ENCODE data around the gene COL5A3.

The COL5A3 gene

DNA sequence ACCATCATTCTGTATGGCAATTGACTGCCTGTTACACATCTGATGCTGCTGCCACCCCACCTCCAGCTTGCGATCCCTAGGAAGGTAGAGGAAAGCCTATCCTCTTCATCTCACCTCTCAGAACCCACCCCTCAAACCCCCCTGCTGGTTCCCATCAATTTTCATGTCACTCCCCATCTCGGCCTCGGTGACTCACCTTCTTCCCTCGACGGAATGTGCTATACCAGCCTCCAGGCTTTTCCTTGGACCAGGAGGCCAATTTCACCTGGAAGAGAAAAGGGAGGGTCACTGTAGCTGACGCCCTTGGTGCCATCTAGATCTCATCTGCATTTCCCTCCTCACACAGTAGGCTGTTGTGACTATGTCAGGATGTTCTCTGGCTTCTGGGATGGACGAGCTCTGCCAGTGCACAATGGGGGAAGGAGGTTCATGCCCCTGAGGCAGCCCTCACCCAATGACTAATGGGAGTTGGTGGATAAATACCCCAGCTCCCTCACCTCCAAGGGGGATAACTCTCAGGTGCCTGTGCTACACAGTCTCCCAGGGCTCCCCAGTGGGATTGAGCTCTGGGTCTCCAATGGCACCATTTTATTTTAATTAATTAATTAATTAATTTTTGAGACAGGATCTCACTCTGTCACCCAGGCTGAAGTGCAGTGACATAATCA, 47.5 kb downstream of the COL5A3 start:
- Histone ChIP-seq H3K27ac (ENCODE audit: poor library complexity, severe bottlenecking) (no peak overlapping the region), H3K36me3 (ENCODE audit: low read depth) (no peaks in the 10 kb centered on the region), H3K4me3 (ENCODE audit: severe bottlenecking) (no peak overlapping the region), H3K4me1 (ENCODE audit: insufficient read depth, poor library complexity, severe bottlenecking) (no peaks in the 10 kb centered on the region), H3K27me3 (ENCODE audit: insufficient read depth, poor library complexity, severe bottlenecking) (peaks cover 10% of the 10 kb centered on the region), H3K9me3 (ENCODE audit: severe bottlenecking) (no peaks in the 10 kb centered on the region)
- no peak for ATAC-seq (ENCODE audit: low read depth)
- DNase-seq (ENCODE audit: low spot score) = no peak
- TF ChIP-seq CTCF (IDR thresholded peaks at IDR 0.05; ENCODE audit: poor library complexity, severe bottlenecking) = no peak

GRCh38 chr19:9961103-9961502, 49.2 kb downstream of the COL5A3 start:
- Histone ChIP-seq H3K4me3 (ENCODE audit: severe bottlenecking) (no peak overlapping the region), H3K9me3 (ENCODE audit: severe bottlenecking) (no peaks in the 10 kb centered on the region), H3K27me3 (ENCODE audit: insufficient read depth, poor library complexity, severe bottlenecking) (peaks cover 4% of the 10 kb centered on the region), H3K36me3 (ENCODE audit: low read depth) (no peaks in the 10 kb centered on the region), H3K4me1 (ENCODE audit: insufficient read depth, poor library complexity, severe bottlenecking) (no peaks in the 10 kb centered on the region), H3K27ac (ENCODE audit: poor library complexity, severe bottlenecking) (no peak overlapping the region)
- ATAC-seq (ENCODE audit: low read depth) = no peak
- DNase-seq (ENCODE audit: low spot score) = no peak
- no peak for TF ChIP-seq CTCF (IDR thresholded peaks at IDR 0.05; ENCODE audit: poor library complexity, severe bottlenecking)

DNA sequence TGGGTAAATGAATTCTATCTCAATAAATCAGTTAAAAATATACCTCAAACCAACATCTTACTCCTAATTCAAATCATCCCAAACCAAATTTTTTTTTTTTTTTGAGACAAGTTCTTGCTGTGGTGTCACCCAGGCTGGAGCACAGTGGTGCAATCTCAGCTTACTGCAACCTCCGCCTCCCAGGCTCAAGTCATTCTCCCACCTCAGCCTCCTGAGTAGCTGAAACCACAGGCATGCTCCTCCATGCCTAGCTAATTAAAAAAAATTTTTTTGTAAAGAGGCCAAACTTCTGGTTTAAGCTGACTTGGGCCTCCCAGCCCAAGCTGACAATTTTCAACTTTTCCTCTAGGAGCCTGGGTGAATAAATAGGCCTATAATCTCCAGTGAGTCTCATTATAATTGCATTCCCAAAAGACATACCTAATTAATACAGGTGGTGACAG, 51.9 kb downstream of the COL5A3 start:
- Histone ChIP-seq H3K4me3 (ENCODE audit: severe bottlenecking) (no peak overlapping the region), H3K27ac (ENCODE audit: poor library complexity, severe bottlenecking) (no peak overlapping the region), H3K36me3 (ENCODE audit: low read depth) (no peaks in the 10 kb centered on the region), H3K27me3 (ENCODE audit: insufficient read depth, poor library complexity, severe bottlenecking) (no peaks in the 10 kb centered on the region), H3K9me3 (ENCODE audit: severe bottlenecking) (no peaks in the 10 kb centered on the region), H3K4me1 (ENCODE audit: insufficient read depth, poor library complexity, severe bottlenecking) (no peaks in the 10 kb centered on the region)
- TF ChIP-seq CTCF (IDR thresholded peaks at IDR 0.05; ENCODE audit: poor library complexity, severe bottlenecking) = no peak
- DNase-seq (ENCODE audit: low spot score) (no peak), ATAC-seq (ENCODE audit: low read depth) (no peak; the same call in 2 of the 3 replicates)

GRCh38 chr19:9956956-9957355, 53.3 kb downstream of the COL5A3 start:
- Histone ChIP-seq H3K4me3 (ENCODE audit: severe bottlenecking) (no peak overlapping the region), H3K9me3 (ENCODE audit: severe bottlenecking) (no peaks in the 10 kb centered on the region), H3K27me3 (ENCODE audit: insufficient read depth, poor library complexity, severe bottlenecking) (no peaks in the 10 kb centered on the region), H3K4me1 (ENCODE audit: insufficient read depth, poor library complexity, severe bottlenecking) (no peaks in the 10 kb centered on the region), H3K27ac (ENCODE audit: poor library complexity, severe bottlenecking) (no peak overlapping the region), H3K36me3 (ENCODE audit: low read depth) (no peaks in the 10 kb centered on the region)
- ATAC-seq (ENCODE audit: low read depth) = no peak
- TF ChIP-seq CTCF (IDR thresholded peaks at IDR 0.05; ENCODE audit: poor library complexity, severe bottlenecking) = no peak
- no peak for DNase-seq (ENCODE audit: low spot score)

DNA sequence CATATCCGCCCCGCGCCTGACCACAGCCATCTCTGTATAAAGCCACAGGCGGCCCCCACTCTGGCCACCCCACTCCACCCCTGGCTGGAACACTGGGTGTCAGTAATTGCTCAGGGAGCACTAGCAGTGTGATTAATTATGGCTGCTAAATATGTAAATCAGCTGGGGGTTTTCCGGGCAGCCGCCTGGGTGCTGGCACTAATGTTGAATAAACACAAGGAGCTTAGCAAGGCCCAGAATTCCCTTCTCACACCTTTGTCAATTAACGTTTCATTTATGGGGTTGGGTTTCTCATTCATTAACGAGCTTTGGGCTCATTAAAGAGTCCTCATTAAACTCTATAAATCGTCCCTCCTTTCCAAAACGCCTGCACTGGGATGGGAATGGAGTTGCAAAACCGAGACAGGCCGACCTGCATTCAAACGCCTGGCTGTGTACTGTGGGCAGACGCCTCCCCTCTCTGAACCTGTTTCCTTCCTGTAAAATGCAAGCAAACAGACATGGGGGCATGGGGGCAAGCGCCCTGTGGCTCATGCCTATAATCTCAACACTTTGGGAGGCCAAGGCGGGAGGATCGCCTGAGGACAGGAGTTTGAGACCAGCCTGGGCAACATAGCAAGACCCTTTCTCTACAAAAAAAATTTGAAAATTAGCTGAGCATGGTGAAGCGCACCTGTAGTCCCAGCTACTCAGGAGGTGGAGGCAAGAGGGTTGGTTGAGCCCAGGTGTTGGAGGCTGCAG, 56.3 kb downstream of the COL5A3 start:
- DNase-seq (ENCODE audit: low spot score) (no peak), ATAC-seq (ENCODE audit: low read depth) (no peak)
- Histone ChIP-seq H3K9me3 (ENCODE audit: severe bottlenecking) (no peaks in the 10 kb centered on the region), H3K36me3 (ENCODE audit: low read depth) (no peaks in the 10 kb centered on the region), H3K4me3 (ENCODE audit: severe bottlenecking) (no peak overlapping the region), H3K27ac (ENCODE audit: poor library complexity, severe bottlenecking) (no peak overlapping the region), H3K4me1 (ENCODE audit: insufficient read depth, poor library complexity, severe bottlenecking) (no peaks in the 10 kb centered on the region), H3K27me3 (ENCODE audit: insufficient read depth, poor library complexity, severe bottlenecking) (no peaks in the 10 kb centered on the region)
- no peak for TF ChIP-seq CTCF (IDR thresholded peaks at IDR 0.05; ENCODE audit: poor library complexity, severe bottlenecking)
